NCI-H774 (cell line): ENCODE data around the gene RNF168.
"Not testable (repeated sequence)": the region's sequence is repeated elsewhere in the genome, so short reads cannot be mapped to it uniquely, and the experiment has no call there.

ENCODE experiments used
- DNase-seq: peaks from one replicate; lab custom pipeline; 2025; lab: John Stamatoyannopoulos, UW

The RNF168 gene, protein sequence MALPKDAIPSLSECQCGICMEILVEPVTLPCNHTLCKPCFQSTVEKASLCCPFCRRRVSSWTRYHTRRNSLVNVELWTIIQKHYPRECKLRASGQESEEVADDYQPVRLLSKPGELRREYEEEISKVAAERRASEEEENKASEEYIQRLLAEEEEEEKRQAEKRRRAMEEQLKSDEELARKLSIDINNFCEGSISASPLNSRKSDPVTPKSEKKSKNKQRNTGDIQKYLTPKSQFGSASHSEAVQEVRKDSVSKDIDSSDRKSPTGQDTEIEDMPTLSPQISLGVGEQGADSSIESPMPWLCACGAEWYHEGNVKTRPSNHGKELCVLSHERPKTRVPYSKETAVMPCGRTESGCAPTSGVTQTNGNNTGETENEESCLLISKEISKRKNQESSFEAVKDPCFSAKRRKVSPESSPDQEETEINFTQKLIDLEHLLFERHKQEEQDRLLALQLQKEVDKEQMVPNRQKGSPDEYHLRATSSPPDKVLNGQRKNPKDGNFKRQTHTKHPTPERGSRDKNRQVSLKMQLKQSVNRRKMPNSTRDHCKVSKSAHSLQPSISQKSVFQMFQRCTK

DNA sequence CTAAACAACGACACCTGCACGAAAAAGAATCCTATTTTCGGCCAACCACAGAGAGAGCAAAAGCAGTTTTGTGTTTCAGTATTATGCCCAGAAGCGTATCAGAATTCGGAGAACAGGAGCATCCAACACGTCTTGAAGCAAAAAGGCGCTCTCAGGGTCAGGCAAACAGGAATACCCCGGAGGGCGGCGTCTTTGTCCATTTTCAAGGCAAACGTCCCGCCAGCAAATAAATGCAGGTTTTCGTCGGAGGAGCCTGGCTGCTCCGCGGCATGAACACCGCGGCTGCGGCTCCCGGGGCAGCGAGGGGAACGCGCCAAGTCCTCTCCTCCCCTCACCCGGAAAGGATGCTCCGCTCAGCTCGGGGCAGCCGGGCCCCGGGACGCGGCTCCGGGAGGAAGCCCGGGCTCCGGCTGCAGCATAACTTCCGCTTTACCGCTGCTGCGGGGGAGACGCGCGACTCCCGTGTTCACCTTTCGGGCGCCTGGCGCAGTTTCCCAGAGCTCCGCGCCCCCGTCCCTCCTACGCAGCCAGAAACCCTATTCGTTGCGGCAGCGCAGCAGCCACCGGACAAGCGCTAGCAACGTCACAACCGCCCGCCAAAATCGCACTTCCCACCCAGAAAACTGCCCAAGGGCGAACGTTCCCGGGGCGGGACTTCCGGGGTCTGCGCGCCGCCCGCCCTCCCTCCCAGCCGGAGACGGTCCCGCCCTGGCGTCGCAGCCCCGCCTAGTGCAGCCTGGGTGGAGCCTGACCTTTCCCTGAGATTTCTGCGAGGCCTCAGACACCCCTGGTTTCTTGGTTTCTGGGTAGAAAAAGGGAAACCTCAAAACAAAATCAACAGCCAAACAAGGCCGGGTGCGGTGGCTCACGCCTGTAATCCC, at the start of gene RNF168:
Gene RNF168 (minus strand): TSS at position 573 of the 881 bp plus-strand sequence. CDS start 595 bp downstream, outside the sequence.
- DNase-seq: peak; percentile 99

DNA sequence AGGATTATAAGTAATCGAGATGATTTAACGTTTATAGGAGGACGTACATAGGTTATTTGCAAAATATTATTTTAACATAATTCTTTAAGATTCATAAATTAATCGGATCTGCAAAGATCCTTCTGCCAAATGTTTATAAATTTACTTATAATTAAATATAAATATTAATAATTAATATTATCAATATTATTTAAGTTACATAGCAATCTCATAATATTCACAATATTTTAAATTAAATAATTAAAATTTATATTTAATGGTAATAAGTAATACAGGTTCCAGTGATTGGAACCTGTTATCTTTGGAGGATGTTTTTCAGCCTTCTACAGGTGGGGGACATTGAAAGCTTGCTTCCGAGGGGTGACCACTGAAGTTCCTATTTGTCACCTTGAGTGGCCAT, 48.7 kb upstream of the RNF168 start:
- no peak for DNase-seq

DNA sequence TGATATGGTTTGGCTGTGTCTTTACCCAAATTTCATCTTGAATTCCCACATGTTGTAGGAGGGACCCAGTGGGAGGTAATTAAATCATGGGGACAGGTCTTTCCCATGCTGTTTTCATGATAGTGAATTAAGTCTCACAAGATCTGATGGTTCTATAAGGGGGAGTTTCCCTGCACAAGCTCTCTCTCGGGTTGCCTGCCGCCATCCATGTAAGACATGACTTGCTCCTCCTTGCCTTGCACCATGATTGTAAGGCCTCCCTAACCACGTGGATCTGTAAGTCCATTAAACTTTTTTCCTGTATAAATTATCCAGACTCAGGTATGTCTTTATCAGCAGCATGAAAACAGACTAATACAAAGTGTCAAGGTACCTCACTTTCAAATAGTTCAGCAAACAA, 46.6 kb upstream of the RNF168 start:
- DNase-seq: not testable (repeated sequence)

DNA sequence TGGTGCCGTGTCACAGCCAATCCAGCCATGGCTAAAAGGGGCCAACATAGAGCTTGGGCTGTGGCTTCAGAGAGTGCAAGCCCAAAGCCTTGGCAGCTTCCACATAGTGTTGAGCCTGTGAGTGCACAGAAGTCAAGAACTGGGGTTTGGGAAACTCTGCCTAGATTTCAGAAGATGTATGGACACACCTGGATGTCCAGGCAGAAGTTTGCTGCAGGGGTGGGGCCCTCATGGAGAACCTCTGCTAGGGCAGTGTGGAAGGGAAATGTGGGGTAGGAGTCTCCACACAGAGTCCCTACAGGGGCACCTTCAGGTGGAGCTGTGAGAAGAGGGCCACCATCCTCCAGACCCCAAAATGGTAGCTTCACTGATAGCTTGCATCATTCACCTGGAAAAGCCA, 45.7 kb upstream of the RNF168 start:
- DNase-seq: not testable (repeated sequence)

DNA sequence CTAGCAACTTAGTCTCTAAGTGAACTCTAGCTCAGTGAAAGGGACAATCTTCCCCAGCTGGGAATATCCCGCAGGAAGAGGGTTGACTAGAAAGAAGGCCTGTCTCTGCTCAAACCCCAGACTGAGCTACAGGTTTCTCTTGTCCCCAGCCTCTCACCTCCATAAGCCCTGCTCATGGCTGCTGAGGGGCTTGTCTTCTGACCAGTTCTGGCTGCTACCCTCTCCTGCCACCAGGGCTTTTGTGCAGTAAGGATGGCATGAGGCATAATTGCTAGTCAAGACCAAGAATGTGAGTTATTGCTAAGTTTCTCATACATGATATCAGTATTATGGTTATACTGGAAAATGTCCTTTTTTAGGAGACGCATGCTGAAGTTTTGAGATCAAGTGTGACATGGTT, 43.5 kb upstream of the RNF168 start:
- DNase-seq: no peak

DNA sequence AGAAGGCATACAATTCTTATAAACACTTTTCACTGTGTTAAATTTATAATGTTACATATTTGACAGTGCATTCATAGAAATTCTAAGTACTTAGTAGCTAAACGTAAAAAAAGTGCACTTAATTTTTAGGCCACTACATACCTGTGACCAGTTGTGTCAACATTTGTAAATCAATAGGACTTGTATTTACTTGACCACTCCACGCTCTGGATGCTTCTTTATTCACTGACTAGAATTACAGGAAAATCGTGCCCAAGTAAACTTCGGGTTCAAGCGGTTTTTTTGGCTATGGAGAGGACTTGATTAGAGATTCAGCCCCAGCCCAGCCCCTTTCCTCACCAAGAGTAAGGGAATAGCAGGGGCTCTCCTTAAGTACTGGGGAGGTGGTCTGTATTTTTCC, 43.0 kb upstream of the RNF168 start:
- peak; percentile 46 for DNase-seq

DNA sequence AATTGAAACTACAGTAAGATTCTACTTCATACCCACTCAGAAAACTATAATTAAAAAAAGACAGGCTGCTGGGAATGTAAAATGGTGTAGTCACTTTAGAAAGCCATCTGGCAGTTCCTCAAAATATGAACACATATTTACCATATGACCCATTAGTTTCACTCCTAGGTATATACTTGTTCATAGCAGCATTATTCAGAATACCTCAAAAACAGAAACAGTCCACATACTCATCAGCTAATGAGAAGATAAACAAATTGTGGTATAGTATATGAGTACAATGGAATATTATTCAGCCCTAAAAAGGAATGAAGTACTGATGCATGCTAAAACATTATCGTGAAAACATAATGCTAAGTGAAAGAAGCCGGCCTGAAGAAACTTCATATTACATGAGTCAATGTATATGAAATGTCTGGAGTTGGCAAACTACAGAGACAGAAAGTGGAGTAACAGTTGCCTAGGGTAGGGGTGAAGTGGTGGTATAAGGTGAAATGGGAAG, 41.0 kb upstream of the RNF168 start:
- no peak for DNase-seq

DNA sequence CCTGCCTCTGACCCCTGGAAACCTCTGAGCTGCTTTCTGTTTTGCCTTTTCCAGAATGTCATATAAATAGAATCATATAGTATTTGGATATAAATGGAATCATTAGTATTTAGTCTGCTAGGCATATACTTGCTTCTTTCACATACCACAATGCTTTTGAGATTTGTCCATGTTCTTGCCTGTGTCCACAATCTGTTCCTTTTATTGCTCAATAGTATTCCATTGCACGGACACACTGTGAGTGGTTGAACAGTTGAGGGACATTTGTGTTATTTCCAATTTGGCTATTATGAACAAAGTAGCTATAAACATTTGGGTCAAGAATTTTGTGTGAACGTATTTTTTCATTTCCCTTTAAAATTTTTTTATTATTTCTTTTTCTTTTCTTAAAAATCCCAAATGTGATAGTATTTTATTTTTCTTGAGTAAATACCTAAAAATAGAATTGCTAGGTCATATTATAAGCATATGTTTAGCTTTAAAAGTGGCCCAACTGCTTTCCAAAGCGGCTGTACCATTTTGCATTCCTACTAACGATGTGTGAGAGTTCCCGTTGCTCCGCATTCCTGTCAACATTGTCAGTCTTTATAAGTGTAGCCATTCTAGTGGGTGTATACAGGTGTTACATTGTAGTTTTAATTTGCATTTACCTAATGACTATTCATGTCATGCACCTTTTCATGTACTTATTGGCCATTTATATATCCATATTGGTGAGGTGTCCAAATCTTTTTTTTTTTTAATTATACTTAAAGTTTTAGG, 38.3 kb upstream of the RNF168 start:
- no peak for DNase-seq

DNA sequence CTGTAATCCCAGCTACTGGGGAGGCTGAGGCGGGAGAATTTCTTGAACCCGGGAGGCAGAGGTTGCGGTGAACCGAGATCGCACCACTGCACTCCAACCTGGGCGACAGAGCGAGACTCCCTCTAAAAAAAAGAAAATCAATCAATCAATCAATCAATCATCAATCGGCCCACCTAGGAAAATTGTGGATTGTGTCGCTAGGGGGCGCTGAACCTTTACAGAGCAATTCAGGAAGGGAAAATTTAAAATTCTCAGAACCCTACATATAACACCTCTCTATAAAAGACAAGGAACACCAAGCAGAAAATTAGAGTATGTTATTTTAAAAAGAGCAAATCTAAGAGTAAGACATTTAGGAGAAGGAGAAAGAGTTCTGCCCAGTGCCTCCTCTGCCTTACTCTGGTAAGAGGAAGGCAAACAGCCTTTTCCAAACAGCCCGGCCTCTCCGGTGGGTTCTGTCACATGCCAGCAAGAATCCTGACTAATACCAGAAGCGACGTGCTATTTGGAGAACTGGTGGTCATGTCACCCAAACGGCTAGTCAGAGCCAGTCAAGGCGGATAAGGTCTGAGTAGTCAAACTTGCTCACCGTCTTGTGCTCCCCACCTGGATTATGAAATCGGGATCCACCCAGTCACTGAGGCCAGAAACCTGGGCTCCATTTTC, 33.9 kb upstream of the RNF168 start:
- DNase-seq: peak; percentile 23

DNA sequence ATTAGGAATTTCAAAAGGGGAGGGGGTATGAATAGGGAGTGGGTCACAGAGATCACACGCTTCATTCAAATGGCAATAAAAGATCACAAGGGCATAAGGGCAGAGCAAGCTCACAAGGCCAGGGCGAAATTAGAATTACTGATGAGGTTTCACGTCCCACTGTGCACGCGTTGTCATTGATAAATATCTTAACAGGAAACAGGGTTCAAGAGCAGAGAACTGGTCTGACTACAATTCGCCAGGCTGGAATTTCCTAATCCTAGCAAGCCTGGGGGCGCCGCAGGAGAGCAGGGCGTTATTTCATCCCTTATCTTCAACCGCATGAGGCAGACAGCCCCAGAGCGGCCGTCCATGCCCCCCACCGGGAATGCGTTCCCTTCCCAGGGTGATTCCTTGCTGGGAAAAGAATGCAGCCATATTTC, 29.7 kb upstream of the RNF168 start:
- DNase-seq: no peak

DNA sequence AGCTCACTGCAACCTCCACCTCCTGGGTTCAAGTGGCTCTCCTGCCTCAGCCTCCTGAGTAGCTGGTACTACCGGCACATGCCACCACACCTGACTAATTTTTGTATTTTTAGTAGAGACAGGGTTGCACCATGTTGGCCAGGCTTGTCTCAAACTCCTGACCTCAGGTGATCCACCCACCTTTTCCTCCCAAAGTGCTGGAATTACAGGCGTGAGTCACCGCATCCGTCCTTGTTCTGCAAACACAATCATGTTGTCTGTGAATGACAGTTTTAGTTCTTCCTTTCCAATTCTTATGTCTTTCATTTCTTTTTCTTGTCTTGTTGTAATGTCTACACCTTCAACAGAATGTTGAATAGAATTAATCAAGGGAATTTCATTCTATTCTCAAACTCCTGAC, 27.9 kb upstream of the RNF168 start:
- no peak for DNase-seq

DNA sequence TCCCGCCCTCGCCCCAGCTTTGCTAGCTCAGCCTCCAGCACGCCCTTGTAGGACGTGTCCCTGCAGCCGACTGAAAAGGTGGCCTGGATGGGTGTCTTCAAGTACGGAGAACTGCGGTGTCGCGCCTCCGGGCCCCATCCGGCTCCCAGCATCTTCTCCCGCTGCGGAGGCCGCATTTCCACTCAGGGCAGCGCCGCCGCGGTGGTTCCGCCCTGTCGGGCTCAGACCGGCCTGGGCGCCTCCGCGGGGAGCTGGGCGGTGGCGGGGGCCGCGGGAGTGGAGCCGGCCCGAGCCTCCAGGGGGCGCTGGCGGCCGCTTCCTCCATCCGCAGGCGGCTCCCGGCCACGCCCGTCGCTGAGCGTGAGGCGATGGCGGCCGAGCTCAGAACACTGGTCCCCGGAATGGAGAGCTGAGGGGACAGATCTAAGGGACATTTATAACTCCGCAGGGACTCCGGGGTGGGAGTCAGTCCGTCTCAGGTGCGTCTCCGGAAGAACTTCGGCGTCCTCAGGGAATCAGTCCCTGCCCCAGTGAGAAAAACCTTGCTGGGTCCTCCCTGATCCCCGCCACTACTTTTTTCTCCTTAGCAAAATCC, 25.2 kb upstream of the RNF168 start:
- DNase-seq: peak; percentile 95

DNA sequence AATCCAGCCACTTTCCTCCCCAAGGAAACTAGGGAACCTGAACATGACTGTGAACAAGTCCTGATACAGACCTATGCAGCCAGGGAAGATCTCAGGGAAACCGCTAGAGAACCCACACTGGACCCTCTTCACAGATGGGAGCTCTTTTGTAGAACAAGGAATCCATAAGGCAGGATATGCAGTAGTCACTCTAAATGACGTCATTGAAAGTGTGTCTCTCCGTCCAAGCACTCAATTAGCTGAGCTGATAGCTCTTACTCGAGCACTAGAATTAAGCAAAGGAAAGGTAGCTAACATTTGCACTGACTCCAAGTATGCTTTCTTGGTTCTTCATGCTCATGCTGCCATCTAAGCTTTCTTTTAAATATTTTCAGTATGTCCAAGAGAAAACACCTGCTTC, 21.6 kb upstream of the RNF168 start:
- no peak for DNase-seq

DNA sequence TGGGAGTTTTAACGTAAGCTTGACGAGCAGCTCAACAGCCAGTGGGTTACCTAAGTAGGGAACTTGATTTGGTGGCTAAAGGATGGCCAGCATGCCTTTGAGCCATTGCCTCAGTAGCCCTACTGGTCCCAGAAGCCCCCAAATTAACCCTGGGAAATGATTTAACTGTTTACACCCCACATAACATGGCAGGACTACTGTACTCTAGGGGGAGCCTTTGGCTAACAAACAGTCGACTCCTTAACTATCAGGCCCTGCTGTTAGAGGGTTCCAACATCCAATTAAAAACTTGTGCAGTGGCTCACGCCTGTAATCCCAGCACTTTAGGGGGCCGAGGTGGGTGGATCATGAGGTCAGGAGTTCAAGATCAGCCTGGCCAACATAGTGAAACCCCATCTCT, 21.0 kb upstream of the RNF168 start:
- DNase-seq: no peak

DNA sequence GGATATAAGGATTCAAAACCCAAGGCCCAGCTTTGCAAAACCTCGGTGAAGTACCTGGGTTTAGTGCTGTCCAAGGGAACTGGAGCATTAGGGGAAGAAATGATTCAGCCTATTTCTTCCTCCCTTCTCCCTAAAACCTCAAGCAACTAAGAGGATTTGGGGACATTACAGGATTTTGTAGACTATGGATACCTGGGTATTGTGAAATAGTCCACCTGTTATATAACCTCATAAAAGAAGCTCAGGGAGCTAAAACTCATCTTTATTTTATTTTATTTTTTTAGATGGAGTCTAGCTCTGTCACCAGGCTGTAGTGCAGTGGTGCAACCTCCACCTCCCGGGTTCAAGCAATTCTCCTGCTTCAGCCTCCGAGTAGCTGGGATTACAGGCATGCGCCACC, 20.3 kb upstream of the RNF168 start:
- no peak for DNase-seq

DNA sequence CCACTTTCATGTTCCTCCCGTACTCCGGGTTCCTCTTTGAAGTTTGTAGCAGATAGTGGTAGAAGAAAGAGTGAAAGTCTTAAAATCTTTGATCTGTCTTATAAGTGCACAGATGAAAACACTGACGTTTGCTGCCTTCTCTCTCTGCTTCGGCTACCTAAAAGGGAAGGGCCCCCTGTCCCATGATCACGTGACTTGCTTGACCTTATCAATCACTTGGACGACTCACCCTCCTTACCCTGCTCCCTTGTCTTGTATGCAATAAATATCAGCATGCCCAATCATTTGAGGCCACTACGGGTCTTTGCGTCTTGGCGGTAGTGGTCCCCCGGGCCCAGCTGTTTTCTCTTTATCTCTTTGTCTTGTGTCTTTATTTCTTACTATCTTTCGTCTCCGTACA, 17.7 kb upstream of the RNF168 start:
- not testable (repeated sequence) for DNase-seq

DNA sequence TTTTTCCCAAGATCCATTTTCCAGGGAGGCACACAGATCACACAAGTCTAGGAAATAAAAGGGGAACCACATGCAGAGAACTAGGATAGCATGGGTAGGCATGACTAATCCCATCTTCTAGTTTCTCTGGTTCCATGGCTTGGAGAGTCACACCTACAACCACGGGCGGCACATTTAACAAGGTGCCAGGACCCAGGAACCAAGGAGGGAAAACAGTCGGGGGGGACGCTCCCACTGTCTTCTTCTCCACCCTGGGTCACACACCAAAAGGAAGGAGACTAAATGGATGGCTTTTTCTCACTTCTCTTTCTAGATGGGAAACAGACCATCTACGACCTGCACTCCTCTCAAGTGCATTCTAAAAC, 16.1 kb upstream of the RNF168 start:
- DNase-seq: no peak

DNA sequence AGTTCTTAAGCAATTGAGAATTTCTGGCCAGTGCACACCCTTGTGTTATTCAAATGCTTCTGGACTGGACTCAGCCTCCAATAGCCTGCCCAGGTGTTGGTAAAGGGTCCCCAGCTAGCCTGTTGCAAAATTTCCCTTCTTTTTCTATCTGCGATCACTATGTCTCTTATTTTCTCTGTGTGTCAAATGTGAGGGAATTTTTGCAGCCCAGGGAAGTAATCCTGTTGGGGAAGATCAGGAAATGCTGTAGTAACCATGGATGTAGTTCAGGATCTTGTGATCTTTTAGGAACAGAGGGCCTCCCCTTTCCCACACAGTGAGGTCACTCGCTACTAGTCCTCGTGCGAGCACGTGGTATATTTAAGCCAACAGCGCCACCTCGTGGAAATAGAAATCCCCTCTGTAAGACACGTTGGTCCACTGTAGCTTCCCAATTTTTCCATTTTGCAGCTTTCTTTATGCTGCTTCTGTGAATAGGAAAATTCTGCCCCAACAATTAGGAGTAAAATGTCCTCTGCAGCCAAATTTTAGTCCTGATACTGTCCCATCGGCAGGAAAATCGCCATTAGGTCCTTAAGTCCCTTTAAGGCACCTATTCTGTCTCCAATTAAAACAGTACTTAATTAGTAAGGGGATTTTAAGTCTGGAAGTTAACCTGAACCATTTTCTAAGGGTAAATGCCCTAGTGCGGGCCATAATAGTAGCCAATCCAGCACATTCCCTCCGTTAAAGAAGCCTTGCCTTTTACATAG, 15.6 kb upstream of the RNF168 start:
- peak; percentile 49 for DNase-seq

DNA sequence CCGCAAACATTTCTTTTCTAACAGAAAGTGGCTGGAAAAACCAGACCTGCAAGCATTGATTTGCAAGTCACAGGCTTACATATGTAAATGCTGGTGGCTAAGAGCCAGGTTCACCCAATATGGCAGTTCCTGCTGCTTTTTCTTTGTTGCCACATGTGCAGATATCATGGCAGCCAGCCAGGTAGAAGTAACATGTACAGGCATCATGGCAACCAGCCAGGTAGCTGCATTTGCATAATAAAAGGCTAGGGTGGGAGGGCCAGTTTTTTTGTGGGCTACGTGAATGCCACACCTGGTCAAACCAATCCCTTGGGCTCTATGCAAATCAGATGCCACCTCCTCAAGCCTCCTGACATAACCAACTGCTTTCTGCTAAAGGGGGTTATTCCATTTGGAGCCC, 14.4 kb upstream of the RNF168 start:
- peak; percentile 81 for DNase-seq

DNA sequence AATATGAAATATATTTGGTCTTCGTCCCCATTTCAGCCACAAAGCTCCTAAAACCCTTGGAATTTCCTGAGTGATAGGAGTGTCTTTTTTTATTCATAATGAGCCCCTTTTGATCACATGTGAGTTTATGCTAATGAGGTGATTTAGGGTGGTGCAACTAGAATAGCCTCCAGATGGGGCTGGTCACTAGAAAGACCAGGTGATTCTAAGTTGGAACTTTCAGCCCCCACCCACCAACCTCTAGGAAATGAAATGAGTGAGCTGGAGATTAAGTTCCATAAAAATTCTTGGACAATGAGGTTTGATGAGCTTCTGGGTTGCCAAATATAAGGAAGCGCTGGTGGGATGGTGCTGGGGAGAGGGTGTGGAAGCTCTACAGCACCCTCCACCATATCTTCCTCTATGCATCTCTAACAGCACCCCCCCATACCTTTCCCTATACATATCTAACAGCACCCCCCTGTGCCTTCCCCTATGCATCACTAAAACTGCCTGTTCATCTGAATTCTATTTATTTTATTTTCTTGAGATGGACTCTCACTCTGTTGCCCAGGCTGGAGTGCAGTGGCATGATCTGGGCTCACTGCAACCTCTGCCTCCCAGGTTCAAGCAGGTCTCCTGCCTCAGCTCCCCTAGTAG, 13.7 kb upstream of the RNF168 start:
- DNase-seq: no peak
